Esophagus muscularis mucosa (tissue), 4 donors: ENCODE results near the gene PRMT5. TPM values are rescaled to one million over a fixed set of nuclear protein-coding genes. Genes with fewer than 3 reads are reported as not detected.

Experiments
- DNase-seq: peaks from one replicate; pipeline ENCODE4 v3.0.0-alpha.2; 2017; ENCODE audit errors: extremely low spot score
- H3K27ac ChIP-seq, 4 donors: fragments of 200-600 bp; sonication (generic); replicated peaks in 1 of 4; 1 replicate in 3 of 4; 2 replicates in 1 of 4; pipeline ENCODE4 v1.5.1; 2016 to 2019; ENCODE audit warnings: mild to moderate bottlenecking in 1 of 4
- H3K27me3 ChIP-seq, 4 donors: fragments of 200-600 bp; sonication (generic); one replicate each; pipeline versions ENCODE4 v1.5.1 to v1.6.0; 2016 to 2019
- H3K36me3 ChIP-seq, 4 donors: fragments of 200-600 bp; sonication (generic); one replicate each; pipeline ENCODE4 v1.5.1; 2016 to 2019
- H3K4me1 ChIP-seq, 4 donors: fragments of 200-600 bp; sonication (generic); one replicate each; pipeline ENCODE4 v1.5.1; 2016 to 2019
- H3K4me3 ChIP-seq, 4 donors: fragments of 200-600 bp; sonication (generic); 1 replicate in 2 of 4; 2 replicates in 2 of 4; pipeline ENCODE4 v1.5.1; 2016 to 2019; ENCODE audit warnings: mild to moderate bottlenecking in 4 of 4, moderate library complexity in 1 of 4
- H3K9me3 ChIP-seq, 4 donors: fragments of 200-600 bp; sonication (generic); 1 replicate in 3 of 4; 2 replicates in 1 of 4; pipeline ENCODE4 v1.5.1; 2016 to 2019
- CTCF ChIP-seq, 3 experiments: fragments of 200-600 bp in 2 of 3; fragments of 450-650 bp in 1 of 3; sonication (generic) in 2 of 3; IDR thresholded peaks; one replicate each; pipeline ENCODE4 v1.5.1; 2017 to 2019; ENCODE audit warnings: antibody characterized with exemption in 3 of 3, mild to moderate bottlenecking in 2 of 3, moderate library complexity in 1 of 3
- EP300 ChIP-seq: sonication (generic); formaldehyde crosslinking; IDR thresholded peaks from one replicate; pipeline ENCODE4 v1.6.1; 2017; ENCODE audit warnings: antibody characterized with exemption
- POLR2A ChIP-seq: fragments of 450-650 bp; IDR thresholded peaks from one replicate; pipeline ENCODE4 v1.6.1; 2017; ENCODE audit warnings: antibody characterized with exemption, moderate library complexity, mild to moderate bottlenecking, low read depth
- POLR2AphosphoS5 ChIP-seq, 2 donors: sonication (generic); formaldehyde crosslinking; IDR thresholded peaks; one replicate each; pipeline ENCODE4 v1.6.1; 2017; ENCODE audit warnings: antibody characterized with exemption in 2 of 2
- WGBS: methylation state at CpG from one replicate; pipeline ENCODE4 v1.1.5; 2018; 5-methylcytosine and 5-hydroxymethylcytosine counted together
- intact Hi-C: fragments of 100-400 bp; cut with DNase I; formaldehyde crosslinking; loops from one replicate; pipeline ENCODE4 v1.15.1; 2023
- total RNA-seq, 4 donors: library from RNA; depleted of rRNA; stranded (reverse); fragments of >200 nt; gene quantifications; one replicate each; pipeline versions ENCODE4 v1.1.0 to v1.2.1, GENCODE V29; 2016

The PRMT5 gene
- total RNA-seq, 4 donors from 2014 or later = 35.5 to 51.0 (median 44.8) TPM

- intact Hi-C loops = no loop called here
- H3K36me3 ChIP-seq = peaks cover 89 to 99% (median 95%) of the 10 kb centered on the region in 4 donors
- DNase-seq = no peak
- WGBS = 96% methylated on average over 20 of the region's 20 CpGs
- H3K27ac ChIP-seq = no peak overlapping the region
- TF ChIP-seq POLR2AphosphoS5 (IDR thresholded peaks at IDR 0.05) (no peak), EP300 (no peak), CTCF (IDR thresholded peaks at IDR 0.05) (no peak), POLR2A (no peak)
- H3K9me3 ChIP-seq = no peaks in the 10 kb centered on the region
- H3K4me1 ChIP-seq = peaks cover 0 to 16% (median 10%) of the 10 kb centered on the region in 4 donors
- H3K27me3 ChIP-seq = no peaks in the 10 kb centered on the region
- H3K4me3 ChIP-seq = no peak overlapping the region
Observed at GRCh38 chr14:22906073-22906472, 23.1 kb downstream of the PRMT5 start.

- Histone ChIP-seq H3K36me3 (peaks cover 90 to 99% (median 95%) of the 10 kb centered on the region in 4 donors), H3K9me3 (no peaks in the 10 kb centered on the region), H3K27ac (no peak overlapping the region), H3K4me1 (peaks cover 0 to 12% (median 7%) of the 10 kb centered on the region in 4 donors), H3K27me3 (no peaks in the 10 kb centered on the region), H3K4me3 (no peak overlapping the region)
- TF ChIP-seq POLR2A (no peak), POLR2AphosphoS5 (IDR thresholded peaks at IDR 0.05) (no peak), EP300 (no peak), CTCF (IDR thresholded peaks at IDR 0.05) (no peak)
- 99% methylated on average over 4 of the region's 4 CpGs for WGBS
- DNase-seq = no peak
- intact Hi-C loops = no loop called here
Observed at GRCh38 chr14:22905627-22906026, 23.5 kb downstream of the PRMT5 start.

- DNase-seq = no peak
- peaks cover under 1 to 20% (median 16%) of the 10 kb centered on the region in 4 donors for H3K4me1 ChIP-seq
- WGBS = 96% methylated on average over 2 of the region's 2 CpGs
- H3K36me3 ChIP-seq = peaks cover 79 to 86% (median 82%) of the 10 kb centered on the region in 4 donors
- H3K4me3 ChIP-seq = no peak overlapping the region
- H3K27me3 ChIP-seq = no peaks in the 10 kb centered on the region
- H3K27ac ChIP-seq = no peak overlapping the region
- H3K9me3 ChIP-seq = no peaks in the 10 kb centered on the region
- TF ChIP-seq EP300 = no peak
- TF ChIP-seq POLR2AphosphoS5 (IDR thresholded peaks at IDR 0.05) = no peak
- intact Hi-C loops = no loop called here
Observed at GRCh38 chr14:22903742-22904087, 25.5 kb downstream of the PRMT5 start.

GRCh38 chr14:22901799-22902198 lies 27.4 kb downstream of the PRMT5 start:
- no peak overlapping the region for H3K4me3 ChIP-seq
- 96% methylated on average over 7 of the region's 7 CpGs for WGBS
- H3K36me3 ChIP-seq = peaks cover 61 to 66% (median 64%) of the 10 kb centered on the region in 4 donors
- H3K9me3 ChIP-seq = no peaks in the 10 kb centered on the region
- peaks cover 9 to 29% (median 23%) of the 10 kb centered on the region in 4 donors for H3K4me1 ChIP-seq
- no peak for DNase-seq
- no peak for TF ChIP-seq EP300
- intact Hi-C loops = no loop called here
- no peaks in the 10 kb centered on the region for H3K27me3 ChIP-seq
- no peak overlapping the region for H3K27ac ChIP-seq

- H3K27me3 ChIP-seq = no peaks in the 10 kb centered on the region
- peak overlapping the region; percentile 62 to 76 (median 66) for H3K27ac ChIP-seq
- no peak overlapping the region for H3K4me3 ChIP-seq
- H3K9me3 ChIP-seq = no peaks in the 10 kb centered on the region
- intact Hi-C loops = loop anchor here (1.0 kb wide), 1 partner anchor 28 kb away; no protein-coding TSS in a partner anchor
- TF ChIP-seq CTCF (IDR thresholded peaks at IDR 0.05) (peak; percentile 52 to 62 (median 56)), POLR2AphosphoS5 (IDR thresholded peaks at IDR 0.05) (no peak)
- no peak for DNase-seq
- WGBS = 14% methylated on average over 3 of the region's 3 CpGs
- peaks cover 45 to 51% (median 49%) of the 10 kb centered on the region in 4 donors for H3K36me3 ChIP-seq
- H3K4me1 ChIP-seq = peaks cover 9 to 37% (median 31%) of the 10 kb centered on the region in 4 donors
Observed at GRCh38 chr14:22900081-22900799, 28.9 kb downstream of the PRMT5 start.
